Right cardiac atrium (tissue), 5 donors: Measurements from ENCODE around the gene TMEM52. TPM values are rescaled to one million over a fixed set of nuclear protein-coding genes. Genes with fewer than 3 reads are reported as not detected.
A peak's percentile ranks its signal among the peaks of the same experiment; 100 is the strongest.

Experiments used
- ATAC-seq, 2 donors: fragments of 200-7000 bp; cut with Tn5 transposase; one replicate each; pipeline versions ENCODE4 v1.8.0 to v1.9.1; 2020; ENCODE audit warnings: moderate library complexity in 2 of 2, mild to moderate bottlenecking in 1 of 2
- DNase-seq, 3 donors: peaks; one replicate each; pipeline ENCODE4 v3.0.0-alpha.2; 2020
- H3K27ac ChIP-seq: one replicate; pipeline ENCODE4 v1.5.1; 2013; ENCODE audit warnings: mild to moderate bottlenecking, low read length, control low read depth, moderate library complexity
- H3K27me3 ChIP-seq: one replicate; pipeline ENCODE4 v1.6.1; 2013; ENCODE audit not compliant: control insufficient read depth, insufficient read depth
- H3K4me1 ChIP-seq: one replicate; pipeline ENCODE4 v1.6.1; 2013; ENCODE audit warnings: low read length; ENCODE audit not compliant: control insufficient read depth, insufficient read depth
- H3K4me3 ChIP-seq: one replicate; pipeline ENCODE4 v1.5.1; 2013; ENCODE audit warnings: low read length, control low read depth
- H3K9me3 ChIP-seq: one replicate; pipeline ENCODE4 v1.6.1; 2013; ENCODE audit warnings: low read length; ENCODE audit not compliant: control insufficient read depth
- WGBS: extraction: QIAGEN DNeasy Blood & Tissue Kit; methylation state at CpG from one replicate; pipeline ENCODE4 v1.1.7; 2013; 5-methylcytosine and 5-hydroxymethylcytosine counted together
- intact Hi-C, 4 donors: fragments of 100-400 bp; cut with DNase I; formaldehyde crosslinking; loops; one replicate each; pipeline versions ENCODE4 v1.11.0 to v1.14.0; 2022 to 2023
- polyA plus RNA-seq: library from polyadenylated mRNA; stranded (reverse); fragments of 200-250 nt; gene quantifications from one replicate; pipeline ENCODE4 v1.2.3, GENCODE V29; 2013
- total RNA-seq, 4 donors: library from RNA; stranded (reverse); fragmentation: NEBNext Ultra II Directional; extraction: Animal tissue kit (Norgen Biotek cat#: 25700); gene quantifications; one replicate each; pipeline ENCODE4 v1.2.1, GENCODE V29; 2021
- donor health status: healthy with polysubstance abuse.
- donor health status: DM: no; HTN: yes; CAD: no.
- donor health status: DM: no; HTN: no; CAD: no.
- donor health status: DM: no; HTN: yes; CAD: no; lungs with severe emphysema.
- donor health status: DM: yes; HTN: yes; CAD: no.

Gene TMEM52
- total and polyA plus RNA-seq, 5 donors, result 0.34 to 1.9 (median 0.74) TPM

DNA sequence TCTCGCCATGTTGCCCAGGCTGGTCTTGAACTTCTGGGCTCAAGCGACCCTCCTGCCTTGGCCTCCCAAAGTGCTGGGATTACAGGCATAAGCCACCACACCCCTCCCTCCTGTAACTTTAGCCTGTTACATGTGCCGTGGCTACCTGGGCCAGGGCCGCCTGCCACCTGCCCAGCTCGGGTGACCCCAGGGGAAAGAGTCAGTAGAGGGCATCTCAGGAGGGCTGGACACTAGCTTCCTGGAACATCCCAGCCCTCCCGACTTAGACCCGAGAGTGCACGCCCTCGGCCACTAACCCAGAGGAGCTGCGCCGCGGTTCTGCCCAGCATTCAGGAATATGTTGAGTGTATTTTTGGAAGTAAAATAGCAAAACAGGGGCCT is 40.4 kb upstream of the TMEM52 start:
- Histone ChIP-seq H3K4me3 (no peak overlapping the region), H3K4me1 (no peaks in the 10 kb centered on the region), H3K27me3 (no peaks in the 10 kb centered on the region), H3K27ac (no peak overlapping the region), H3K9me3 (no peaks in the 10 kb centered on the region)
- WGBS, result 70% methylated on average over 12 of the region's 12 CpGs
- intact Hi-C loops, result loop anchor here in 1 of 4 donors (5.0 kb wide), 1 partner anchor 88 kb away; no protein-coding TSS in a partner anchor
- no peak for DNase-seq
- ATAC-seq, result no peak

DNA sequence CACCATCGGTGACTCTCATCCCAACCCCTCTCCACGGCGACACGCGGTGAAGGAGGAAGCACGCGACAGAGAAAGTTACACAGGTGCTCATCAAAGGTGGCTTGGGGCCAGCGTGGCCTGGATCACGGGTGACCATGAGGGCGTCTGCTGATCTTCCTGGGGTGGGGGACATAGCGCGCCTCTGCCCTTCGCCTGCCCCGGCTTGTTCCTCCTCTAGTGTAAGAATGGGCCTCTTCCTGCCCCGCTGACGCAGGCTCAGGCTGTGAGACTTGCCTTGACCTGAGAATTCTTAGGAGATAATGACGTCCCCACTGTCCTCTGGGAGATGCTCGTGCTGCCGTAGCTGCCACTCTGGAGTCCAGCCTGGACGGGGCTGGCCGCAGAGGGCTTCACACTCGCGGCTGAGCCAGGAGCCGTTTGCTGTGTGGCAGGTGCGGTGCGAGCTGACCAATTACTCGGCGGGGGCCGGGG is 39.0 kb upstream of the TMEM52 start:
- no peaks in the 10 kb centered on the region for H3K4me1 ChIP-seq
- no peak overlapping the region for H3K27ac ChIP-seq
- WGBS, result 76% methylated on average over 29 of the region's 29 CpGs
- intact Hi-C loops, result loop anchor here in 1 of 4 donors (5.0 kb wide), 1 partner anchor 89 kb away; no protein-coding TSS in a partner anchor
- no peak overlapping the region for H3K4me3 ChIP-seq
- ATAC-seq (no peak), DNase-seq (peak in 2 of 3 donors; percentile 38 to 40)
- no peaks in the 10 kb centered on the region for H3K9me3 ChIP-seq
- no peaks in the 10 kb centered on the region for H3K27me3 ChIP-seq

DNA sequence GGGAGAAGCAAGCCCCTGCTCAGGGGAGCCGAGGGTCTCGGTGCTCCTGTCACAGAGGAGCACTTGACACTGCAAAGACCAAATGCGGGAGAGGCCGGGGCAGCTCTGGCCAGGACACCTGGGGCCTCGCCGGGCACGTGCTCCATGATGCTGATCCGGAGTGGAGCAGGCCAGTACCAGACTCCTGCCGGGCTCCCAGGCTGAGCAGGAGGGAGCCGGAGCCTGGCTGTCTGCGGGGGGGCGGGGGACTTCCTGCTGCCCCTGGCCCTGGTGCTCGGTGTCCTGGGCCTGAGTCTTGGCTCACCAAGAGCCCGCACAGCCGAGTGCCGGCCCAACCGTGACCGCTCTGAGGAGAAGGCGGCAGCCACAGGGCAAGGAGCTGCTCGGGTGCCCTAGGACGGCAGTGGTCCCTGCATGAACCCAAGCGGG is 38.5 kb upstream of the TMEM52 start:
- H3K4me1 ChIP-seq, result no peaks in the 10 kb centered on the region
- DNase-seq, result peak in 2 of 3 donors; percentile 21 to 30
- H3K9me3 ChIP-seq, result no peaks in the 10 kb centered on the region
- intact Hi-C loops, result loop anchor here in 1 of 4 donors (5.0 kb wide), 1 partner anchor 90 kb away; no protein-coding TSS in a partner anchor
- no peak for ATAC-seq
- no peak overlapping the region for H3K27ac ChIP-seq
- no peaks in the 10 kb centered on the region for H3K27me3 ChIP-seq
- H3K4me3 ChIP-seq, result no peak overlapping the region
- WGBS, result 69% methylated on average over 22 of the region's 22 CpGs

DNA sequence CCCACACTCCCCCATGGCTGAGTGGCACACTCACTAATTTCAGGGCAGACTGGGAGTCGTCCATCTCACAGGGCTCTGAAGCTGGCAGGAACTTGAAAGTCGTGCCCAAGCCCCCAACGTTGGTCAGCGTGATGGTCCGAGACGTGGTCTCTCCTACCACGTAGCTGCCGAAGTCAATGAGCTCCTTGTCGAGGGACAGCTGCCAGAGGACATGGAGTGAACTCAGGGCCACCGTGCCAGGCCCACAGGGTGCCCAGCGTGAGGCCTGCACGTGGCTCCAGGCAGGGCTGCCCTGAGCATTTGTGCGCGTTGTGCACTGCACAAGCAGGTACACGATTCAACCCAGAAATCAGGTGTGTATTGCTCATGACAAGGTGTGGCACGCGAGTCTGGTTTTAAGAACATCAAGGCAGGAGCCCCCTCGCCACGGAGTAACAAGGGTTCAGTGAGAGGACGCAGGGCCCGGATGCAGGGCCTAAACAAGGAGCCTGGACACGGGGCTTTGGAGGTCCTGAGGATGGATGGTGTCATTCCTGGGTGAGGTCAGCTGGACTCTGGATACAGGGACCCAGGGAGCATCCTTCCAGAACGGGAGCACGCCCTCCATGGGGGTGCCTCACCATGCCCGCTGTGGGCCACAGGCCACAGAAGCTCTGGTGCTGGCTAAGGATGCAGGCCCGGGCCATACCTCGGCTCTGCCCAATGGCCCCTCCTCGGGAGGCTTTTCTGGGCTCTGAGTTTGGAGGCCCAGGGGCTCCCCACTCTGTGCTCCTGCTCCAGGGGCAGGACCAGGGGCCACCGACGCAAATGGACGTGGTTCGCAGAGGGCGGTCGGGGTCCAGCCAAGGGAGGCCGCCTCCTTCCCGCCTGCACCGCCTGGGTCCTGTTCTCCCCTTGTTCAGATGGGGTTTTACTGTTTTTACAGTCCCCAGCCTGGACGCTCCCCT is 37.8 kb upstream of the TMEM52 start:
- H3K27me3 ChIP-seq, result no peaks in the 10 kb centered on the region
- no peaks in the 10 kb centered on the region for H3K4me1 ChIP-seq
- WGBS, result 94% methylated on average over 38 of the region's 38 CpGs
- intact Hi-C loops, result loop anchor here in 1 of 4 donors (5.0 kb wide), 1 partner anchor 90 kb away; no protein-coding TSS in a partner anchor
- DNase-seq, result peak in 2 of 3 donors; percentile 50 to 60
- H3K4me3 ChIP-seq, result no peak overlapping the region
- no peaks in the 10 kb centered on the region for H3K9me3 ChIP-seq
- H3K27ac ChIP-seq, result no peak overlapping the region
- ATAC-seq, result no peak

DNA sequence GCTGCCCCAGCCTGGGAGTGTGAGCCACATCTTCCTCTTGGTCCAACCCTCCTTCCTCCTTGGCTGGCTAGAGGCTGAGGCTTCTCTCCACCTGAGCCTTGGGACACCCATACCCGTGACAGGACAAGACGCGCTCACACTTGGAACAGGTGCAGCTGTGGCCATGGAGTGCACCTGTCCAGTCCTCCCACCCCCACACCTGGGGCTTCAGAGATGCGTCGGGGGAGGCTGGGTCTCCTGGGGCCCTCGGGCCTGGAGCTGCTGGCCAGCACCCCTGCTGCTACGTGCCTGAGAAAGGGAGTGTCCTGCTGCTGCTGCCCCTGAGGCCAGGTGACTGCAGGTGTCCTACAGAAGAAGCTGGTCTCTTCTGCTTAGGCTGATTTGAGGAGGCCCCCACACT is 37.0 kb upstream of the TMEM52 start:
- Histone ChIP-seq H3K4me1 (no peaks in the 10 kb centered on the region), H3K27ac (no peak overlapping the region), H3K4me3 (no peak overlapping the region), H3K9me3 (no peaks in the 10 kb centered on the region), H3K27me3 (no peaks in the 10 kb centered on the region)
- DNase-seq (peak in 2 of 3 donors; percentile 26 to 28), ATAC-seq (no peak)
- 82% methylated on average over 7 of the region's 7 CpGs for WGBS
- intact Hi-C loops, result loop anchor here in 1 of 4 donors (5.0 kb wide), 1 partner anchor 91 kb away; no protein-coding TSS in a partner anchor

DNA sequence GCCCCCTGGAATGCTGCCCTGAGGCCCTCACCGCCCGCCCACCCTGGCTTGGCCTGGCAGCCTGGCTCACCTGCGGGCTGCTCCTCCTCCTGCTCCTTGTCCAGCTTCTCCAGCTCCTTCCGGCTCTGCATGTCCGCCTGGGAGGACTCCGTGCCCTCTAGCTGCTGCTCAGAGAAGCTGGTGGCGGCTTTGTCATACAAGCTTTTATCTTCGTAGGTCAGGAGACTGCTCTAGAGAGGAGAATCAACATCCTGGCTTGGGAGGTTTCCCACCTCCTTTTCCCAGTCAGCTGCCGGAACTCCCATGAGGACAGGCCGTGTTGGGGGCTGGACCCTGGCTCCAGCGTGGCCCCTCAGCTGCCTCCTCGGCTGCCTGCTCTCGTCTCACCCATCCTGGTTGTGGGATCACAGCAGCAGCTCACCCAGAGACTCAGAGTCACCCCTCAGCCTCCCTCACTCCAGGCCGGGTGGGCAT is 36.6 kb upstream of the TMEM52 start:
- intact Hi-C loops, result loop anchor here in 1 of 4 donors (5.0 kb wide), 1 partner anchor 92 kb away; no protein-coding TSS in a partner anchor

DNA sequence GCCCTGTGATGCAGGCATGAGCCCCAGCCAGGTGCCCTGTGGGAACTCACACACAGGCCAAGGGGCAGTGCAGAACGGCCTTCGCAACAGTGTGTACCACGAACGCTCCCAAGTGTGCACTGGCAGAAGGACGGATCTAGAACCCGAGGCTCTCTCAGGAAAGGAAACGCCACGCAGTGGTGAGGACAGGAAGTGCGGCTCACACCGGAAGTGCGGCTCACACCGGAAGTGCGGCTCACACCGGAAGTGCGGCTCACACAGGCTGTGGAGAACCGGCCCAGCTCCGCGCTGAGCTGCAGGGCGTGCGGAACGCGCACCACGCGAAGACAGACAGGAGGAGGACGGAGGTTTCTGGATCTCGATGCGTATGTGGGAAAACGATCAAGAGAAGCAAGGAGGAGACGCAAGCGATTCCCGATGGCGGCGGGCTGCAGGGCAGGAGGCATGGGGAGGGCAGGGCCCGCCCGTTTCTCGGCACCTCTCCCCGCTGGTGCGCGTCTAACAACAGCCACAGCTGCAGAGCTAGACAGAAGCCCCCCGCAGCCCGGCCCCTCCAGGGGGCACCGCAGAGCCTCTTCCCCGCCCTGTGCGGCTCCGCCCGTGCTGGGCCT is 35.9 kb upstream of the TMEM52 start:
- H3K4me1 ChIP-seq, result no peaks in the 10 kb centered on the region
- DNase-seq (peak in 2 of 3 donors; percentile 34 to 44), ATAC-seq (no peak)
- 91% methylated on average over 46 of the region's 46 CpGs for WGBS
- no peaks in the 10 kb centered on the region for H3K27me3 ChIP-seq
- H3K9me3 ChIP-seq, result no peaks in the 10 kb centered on the region
- intact Hi-C loops, result loop anchor here in 2 of 4 donors (5.0 kb wide), 2 partner anchors 82 to 92 kb away; no protein-coding TSS in a partner anchor
- H3K4me3 ChIP-seq, result no peak overlapping the region
- no peak overlapping the region for H3K27ac ChIP-seq

More for the DNA sequence above, 36.6 kb upstream of the TMEM52 start:
- Histone ChIP-seq H3K27me3 (no peaks in the 10 kb centered on the region), H3K4me3 (no peak overlapping the region), H3K27ac (no peak overlapping the region), H3K4me1 (no peaks in the 10 kb centered on the region), H3K9me3 (no peaks in the 10 kb centered on the region)
- 43% methylated on average over 14 of the region's 14 CpGs for WGBS
- ATAC-seq (no peak), DNase-seq (peak in 1 of 3 donors; percentile 28)

DNA sequence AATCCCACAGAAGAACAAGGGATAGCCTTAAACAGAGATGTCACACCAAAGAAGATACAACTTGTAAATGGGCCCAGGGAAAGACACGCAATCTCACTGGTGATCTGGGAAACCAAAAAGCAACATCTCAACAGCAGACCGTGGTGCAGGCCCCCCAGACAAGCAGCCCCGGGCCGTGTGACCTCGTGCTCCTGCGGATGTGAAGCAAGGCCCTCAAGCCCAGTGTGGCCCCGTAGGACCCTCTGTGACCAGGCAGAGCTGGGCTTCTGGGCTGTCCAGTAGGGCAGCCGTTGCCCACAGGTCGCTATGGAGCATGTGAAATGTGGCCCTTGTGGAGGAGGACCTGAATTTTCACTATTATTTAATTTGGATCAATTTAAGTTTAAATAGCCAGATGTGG is 34.9 kb upstream of the TMEM52 start:
- ATAC-seq (no peak), DNase-seq (peak in 1 of 3 donors; percentile 36)
- no peaks in the 10 kb centered on the region for H3K9me3 ChIP-seq
- no peak overlapping the region for H3K27ac ChIP-seq
- intact Hi-C loops, result loop anchor here in 1 of 4 donors (5.0 kb wide), 1 partner anchor 83 kb away; no protein-coding TSS in a partner anchor
- 84% methylated on average over 9 of the region's 9 CpGs for WGBS
- no peak overlapping the region for H3K4me3 ChIP-seq
- no peaks in the 10 kb centered on the region for H3K27me3 ChIP-seq
- no peaks in the 10 kb centered on the region for H3K4me1 ChIP-seq

DNA sequence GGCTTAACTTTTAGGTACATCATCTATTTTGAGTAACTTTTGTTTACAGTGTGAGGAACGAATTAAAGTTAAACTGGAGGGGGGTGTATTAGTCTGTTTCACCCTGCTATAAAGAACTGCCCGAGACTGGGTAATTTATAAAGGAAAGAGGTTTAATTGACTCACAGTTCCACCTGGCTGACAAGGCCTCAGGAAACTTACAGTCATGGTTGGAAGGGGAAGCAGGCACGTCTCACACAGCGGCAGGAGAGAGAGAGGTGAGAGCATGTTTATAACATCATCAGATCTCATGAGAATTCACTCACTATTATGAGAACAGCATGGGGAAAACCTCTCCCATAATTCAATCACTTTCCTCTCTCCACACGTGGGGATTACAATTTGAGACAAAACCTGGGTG is 31.9 kb upstream of the TMEM52 start:
- intact Hi-C loops, result loop anchor here in 1 of 4 donors (5.0 kb wide), 1 partner anchor 86 kb away; no protein-coding TSS in a partner anchor
- 78% methylated on average over 5 of the region's 5 CpGs for WGBS
- no peaks in the 10 kb centered on the region for H3K27me3 ChIP-seq

DNA sequence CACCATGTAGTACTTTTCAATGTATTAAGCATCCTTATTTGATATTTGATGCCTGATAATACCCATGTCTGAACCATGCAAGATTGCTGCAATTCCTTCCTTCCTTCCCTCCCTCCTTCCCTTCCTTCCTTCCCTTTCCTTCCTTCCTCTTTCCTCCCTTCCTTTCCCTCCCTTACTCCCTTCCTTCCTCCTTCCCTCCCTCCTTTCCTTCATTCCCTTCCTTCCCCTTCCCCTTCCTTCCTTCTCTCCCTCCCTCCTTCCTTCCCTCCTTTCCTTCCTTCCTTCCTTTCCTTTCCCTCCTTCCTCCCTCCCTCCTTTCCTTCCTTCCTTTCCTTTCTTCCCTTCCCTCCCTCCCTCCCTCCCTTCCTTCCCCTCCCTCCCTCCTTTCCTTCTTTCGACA is 29.7 kb upstream of the TMEM52 start:
- WGBS, result 37% methylated on average over 1 of the region's 1 CpG
- no peak for DNase-seq
- H3K4me3 ChIP-seq, result no peak overlapping the region
- H3K4me1 ChIP-seq, result no peaks in the 10 kb centered on the region
- no peak overlapping the region for H3K27ac ChIP-seq
- no peaks in the 10 kb centered on the region for H3K9me3 ChIP-seq
- intact Hi-C loops, result loop anchor here in 2 of 4 donors (5.0 to 10.0 kb wide), 2 partner anchors 99 to 226 kb away; no protein-coding TSS in a partner anchor
- H3K27me3 ChIP-seq, result no peaks in the 10 kb centered on the region
- no peak for ATAC-seq

More for the DNA sequence above, 31.9 kb upstream of the TMEM52 start:
- ATAC-seq (no peak), DNase-seq (no peak)
- Histone ChIP-seq H3K4me1 (no peaks in the 10 kb centered on the region), H3K4me3 (no peak overlapping the region), H3K27ac (no peak overlapping the region), H3K9me3 (no peaks in the 10 kb centered on the region)
